ENCODE results near the gene URI1. TPM values are rescaled to one million over a fixed set of nuclear protein-coding genes. Genes with fewer than 3 reads are reported as not detected.

Gene URI1
- polyA plus RNA-seq, 2 donors: 12.7 to 25.8 TPM

GRCh38 chr19:30006207-30006606 lies 64.2 kb downstream of the URI1 start:
- Histone ChIP-seq H3K36me3 (ENCODE audit: control insufficient read depth in 2 of 2, insufficient read depth in 2 of 2, low read length in 1 of 2) (peaks cover 2 to 5% of the 10 kb centered on the region in 2 donors), H3K27me3 (ENCODE audit: control insufficient read depth in 1 of 2, insufficient read depth in 2 of 2, low read length in 2 of 2) (no peaks in the 10 kb centered on the region), H3K4me3 (ENCODE audit: low read depth in 1 of 2, low read length in 2 of 2) (no peak overlapping the region), H3K9me3 (ENCODE audit: control insufficient read depth in 2 of 2, insufficient read depth in 1 of 2, low read depth in 1 of 2, low read length in 1 of 2) (no peaks in the 10 kb centered on the region), H3K4me1 (ENCODE audit: control insufficient read depth in 2 of 2, insufficient read depth in 2 of 2, low read length in 1 of 2) (no peaks in the 10 kb centered on the region), H3K27ac (ENCODE audit: low read depth in 2 of 2, low read length in 1 of 2) (no peak overlapping the region)
- 81 to 84% methylated on average over 4 of the region's 4 CpGs for WGBS, 2 donors

GRCh38 chr19:30008169-30008568 lies 66.1 kb downstream of the URI1 start:
- Histone ChIP-seq H3K4me3 (ENCODE audit: low read depth in 1 of 2, low read length in 2 of 2) (no peak overlapping the region), H3K4me1 (ENCODE audit: control insufficient read depth in 2 of 2, insufficient read depth in 2 of 2, low read length in 1 of 2) (no peaks in the 10 kb centered on the region), H3K27me3 (ENCODE audit: control insufficient read depth in 1 of 2, insufficient read depth in 2 of 2, low read length in 2 of 2) (no peaks in the 10 kb centered on the region), H3K9me3 (ENCODE audit: control insufficient read depth in 2 of 2, insufficient read depth in 1 of 2, low read depth in 1 of 2, low read length in 1 of 2) (no peaks in the 10 kb centered on the region), H3K27ac (ENCODE audit: low read depth in 2 of 2, low read length in 1 of 2) (no peak overlapping the region), H3K36me3 (ENCODE audit: control insufficient read depth in 2 of 2, insufficient read depth in 2 of 2, low read length in 1 of 2) (peaks cover 2 to 5% of the 10 kb centered on the region in 2 donors)
- WGBS, 2 donors: 94 to 95% methylated on average over 2 of the region's 2 CpGs

- peaks cover 2 to 5% of the 10 kb centered on the region in 2 donors for H3K36me3 ChIP-seq (ENCODE audit: control insufficient read depth in 2 of 2, insufficient read depth in 2 of 2, low read length in 1 of 2)
Observed at GRCh38 chr19:30009013-30009412, 67.0 kb downstream of the URI1 start.

GRCh38 chr19:30011051-30011578 lies 69.1 kb downstream of the URI1 start:
- 84 to 88% methylated on average over 9 of the region's 9 CpGs for WGBS, 2 donors

More at GRCh38 chr19:30009013-30009412, 67.0 kb downstream of the URI1 start:
- Histone ChIP-seq H3K9me3 (ENCODE audit: control insufficient read depth in 2 of 2, insufficient read depth in 1 of 2, low read depth in 1 of 2, low read length in 1 of 2) (no peaks in the 10 kb centered on the region), H3K4me1 (ENCODE audit: control insufficient read depth in 2 of 2, insufficient read depth in 2 of 2, low read length in 1 of 2) (no peaks in the 10 kb centered on the region), H3K27me3 (ENCODE audit: control insufficient read depth in 1 of 2, insufficient read depth in 2 of 2, low read length in 2 of 2) (no peaks in the 10 kb centered on the region), H3K27ac (ENCODE audit: low read depth in 2 of 2, low read length in 1 of 2) (no peak overlapping the region), H3K4me3 (ENCODE audit: low read depth in 1 of 2, low read length in 2 of 2) (no peak overlapping the region)
- 97 to 98% methylated on average over 10 of the region's 10 CpGs for WGBS, 2 donors

GRCh38 chr19:30014770-30015169 lies 72.7 kb downstream of the URI1 start:
- H3K4me1 ChIP-seq (ENCODE audit: control insufficient read depth in 2 of 2, insufficient read depth in 2 of 2, low read length in 1 of 2): no peaks in the 10 kb centered on the region
- H3K9me3 ChIP-seq (ENCODE audit: control insufficient read depth in 2 of 2, insufficient read depth in 1 of 2, low read depth in 1 of 2, low read length in 1 of 2): no peaks in the 10 kb centered on the region
- no peak overlapping the region for H3K27ac ChIP-seq (ENCODE audit: low read depth in 2 of 2, low read length in 1 of 2)
- H3K27me3 ChIP-seq (ENCODE audit: control insufficient read depth in 1 of 2, insufficient read depth in 2 of 2, low read length in 2 of 2): no peaks in the 10 kb centered on the region
- H3K36me3 ChIP-seq (ENCODE audit: control insufficient read depth in 2 of 2, insufficient read depth in 2 of 2, low read length in 1 of 2): peaks cover 2 to 3% of the 10 kb centered on the region in 2 donors
- 94 to 97% methylated on average over 3 of the region's 3 CpGs for WGBS, 2 donors
- no peak overlapping the region for H3K4me3 ChIP-seq (ENCODE audit: low read depth in 1 of 2, low read length in 2 of 2)

More at GRCh38 chr19:30011051-30011578, 69.1 kb downstream of the URI1 start:
- no peaks in the 10 kb centered on the region for H3K27me3 ChIP-seq (ENCODE audit: control insufficient read depth in 1 of 2, insufficient read depth in 2 of 2, low read length in 2 of 2)
- no peaks in the 10 kb centered on the region for H3K4me1 ChIP-seq (ENCODE audit: control insufficient read depth in 2 of 2, insufficient read depth in 2 of 2, low read length in 1 of 2)
- H3K27ac ChIP-seq (ENCODE audit: low read depth in 2 of 2, low read length in 1 of 2): no peak overlapping the region
- H3K9me3 ChIP-seq (ENCODE audit: control insufficient read depth in 2 of 2, insufficient read depth in 1 of 2, low read depth in 1 of 2, low read length in 1 of 2): no peaks in the 10 kb centered on the region
- H3K4me3 ChIP-seq (ENCODE audit: low read depth in 1 of 2, low read length in 2 of 2): no peak overlapping the region
- H3K36me3 ChIP-seq (ENCODE audit: control insufficient read depth in 2 of 2, insufficient read depth in 2 of 2, low read length in 1 of 2): peaks cover 2 to 3% of the 10 kb centered on the region in 2 donors

- no peaks in the 10 kb centered on the region for H3K36me3 ChIP-seq (ENCODE audit: control insufficient read depth in 2 of 2, insufficient read depth in 2 of 2, low read length in 1 of 2)
Observed at GRCh38 chr19:30017172-30017571, 75.1 kb downstream of the URI1 start.

GRCh38 chr19:30020189-30020588 lies 78.2 kb downstream of the URI1 start:
- no peak overlapping the region for H3K27ac ChIP-seq (ENCODE audit: low read depth in 2 of 2, low read length in 1 of 2)
- H3K4me3 ChIP-seq (ENCODE audit: low read depth in 1 of 2, low read length in 2 of 2): no peak overlapping the region
- H3K9me3 ChIP-seq (ENCODE audit: control insufficient read depth in 2 of 2, insufficient read depth in 1 of 2, low read depth in 1 of 2, low read length in 1 of 2): no peaks in the 10 kb centered on the region
- 94 to 96% methylated on average over 1 of the region's 1 CpG for WGBS, 2 donors
- H3K27me3 ChIP-seq (ENCODE audit: control insufficient read depth in 1 of 2, insufficient read depth in 2 of 2, low read length in 2 of 2): no peaks in the 10 kb centered on the region
- no peaks in the 10 kb centered on the region for H3K36me3 ChIP-seq (ENCODE audit: control insufficient read depth in 2 of 2, insufficient read depth in 2 of 2, low read length in 1 of 2)
- H3K4me1 ChIP-seq (ENCODE audit: control insufficient read depth in 2 of 2, insufficient read depth in 2 of 2, low read length in 1 of 2): no peaks in the 10 kb centered on the region

More at GRCh38 chr19:30017172-30017571, 75.1 kb downstream of the URI1 start:
- H3K27ac ChIP-seq (ENCODE audit: low read depth in 2 of 2, low read length in 1 of 2): no peak overlapping the region
- no peaks in the 10 kb centered on the region for H3K9me3 ChIP-seq (ENCODE audit: control insufficient read depth in 2 of 2, insufficient read depth in 1 of 2, low read depth in 1 of 2, low read length in 1 of 2)
- H3K4me1 ChIP-seq (ENCODE audit: control insufficient read depth in 2 of 2, insufficient read depth in 2 of 2, low read length in 1 of 2): no peaks in the 10 kb centered on the region
- H3K4me3 ChIP-seq (ENCODE audit: low read depth in 1 of 2, low read length in 2 of 2): no peak overlapping the region
- no peaks in the 10 kb centered on the region for H3K27me3 ChIP-seq (ENCODE audit: control insufficient read depth in 1 of 2, insufficient read depth in 2 of 2, low read length in 2 of 2)

- Histone ChIP-seq H3K27ac (ENCODE audit: low read depth in 2 of 2, low read length in 1 of 2) (no peak overlapping the region), H3K27me3 (ENCODE audit: control insufficient read depth in 1 of 2, insufficient read depth in 2 of 2, low read length in 2 of 2) (no peaks in the 10 kb centered on the region), H3K4me3 (ENCODE audit: low read depth in 1 of 2, low read length in 2 of 2) (no peak overlapping the region), H3K4me1 (ENCODE audit: control insufficient read depth in 2 of 2, insufficient read depth in 2 of 2, low read length in 1 of 2) (no peaks in the 10 kb centered on the region), H3K9me3 (ENCODE audit: control insufficient read depth in 2 of 2, insufficient read depth in 1 of 2, low read depth in 1 of 2, low read length in 1 of 2) (no peaks in the 10 kb centered on the region), H3K36me3 (ENCODE audit: control insufficient read depth in 2 of 2, insufficient read depth in 2 of 2, low read length in 1 of 2) (no peaks in the 10 kb centered on the region)
- 96 to 100% methylated on average over 1 of the region's 1 CpG for WGBS, 2 donors
Observed at GRCh38 chr19:30022659-30023058, 80.6 kb downstream of the URI1 start.

- no peaks in the 10 kb centered on the region for H3K9me3 ChIP-seq (ENCODE audit: control insufficient read depth in 2 of 2, insufficient read depth in 1 of 2, low read depth in 1 of 2, low read length in 1 of 2)
- H3K27me3 ChIP-seq (ENCODE audit: control insufficient read depth in 1 of 2, insufficient read depth in 2 of 2, low read length in 2 of 2): no peaks in the 10 kb centered on the region
- no peak overlapping the region for H3K27ac ChIP-seq (ENCODE audit: low read depth in 2 of 2, low read length in 1 of 2)
- no peak overlapping the region for H3K4me3 ChIP-seq (ENCODE audit: low read depth in 1 of 2, low read length in 2 of 2)
- no peaks in the 10 kb centered on the region for H3K4me1 ChIP-seq (ENCODE audit: control insufficient read depth in 2 of 2, insufficient read depth in 2 of 2, low read length in 1 of 2)
- no peaks in the 10 kb centered on the region for H3K36me3 ChIP-seq (ENCODE audit: control insufficient read depth in 2 of 2, insufficient read depth in 2 of 2, low read length in 1 of 2)
Observed at GRCh38 chr19:30023330-30023729, 81.3 kb downstream of the URI1 start.

- no peaks in the 10 kb centered on the region for H3K27me3 ChIP-seq (ENCODE audit: control insufficient read depth in 1 of 2, insufficient read depth in 2 of 2, low read length in 2 of 2)
- no peak overlapping the region for H3K4me3 ChIP-seq (ENCODE audit: low read depth in 1 of 2, low read length in 2 of 2)
- no peaks in the 10 kb centered on the region for H3K4me1 ChIP-seq (ENCODE audit: control insufficient read depth in 2 of 2, insufficient read depth in 2 of 2, low read length in 1 of 2)
- H3K9me3 ChIP-seq (ENCODE audit: control insufficient read depth in 2 of 2, insufficient read depth in 1 of 2, low read depth in 1 of 2, low read length in 1 of 2): no peaks in the 10 kb centered on the region
- H3K36me3 ChIP-seq (ENCODE audit: control insufficient read depth in 2 of 2, insufficient read depth in 2 of 2, low read length in 1 of 2): no peaks in the 10 kb centered on the region
- no peak overlapping the region for H3K27ac ChIP-seq (ENCODE audit: low read depth in 2 of 2, low read length in 1 of 2)
Observed at GRCh38 chr19:30024091-30024490, 82.1 kb downstream of the URI1 start.
